Measurements from ENCODE around the gene DOC2A.
"Not testable (repeated sequence)": the region's sequence is repeated elsewhere in the genome, so short reads cannot be mapped to it uniquely, and the experiment has no call there.

Gene DOC2A

GRCh38 chr16:30010844-30011713 is at the start of gene DOC2A:
Gene DOC2A, minus strand, starts transcription at chr16:30011027. Its CDS starts 805 bp downstream, at chr16:30010222.
- DNase-seq = peak in 9 of 51 donors; percentile 14 to 47 (median 27)

GRCh38 chr16:30060346-30060745 is 49.5 kb upstream of the DOC2A start:
- DNase-seq = no peak

GRCh38 chr16:30054959-30055553 is 44.2 kb upstream of the DOC2A start:
- DNase-seq = peak in 4 of 51 donors; percentile 3 to 11 (median 8)

DNA sequence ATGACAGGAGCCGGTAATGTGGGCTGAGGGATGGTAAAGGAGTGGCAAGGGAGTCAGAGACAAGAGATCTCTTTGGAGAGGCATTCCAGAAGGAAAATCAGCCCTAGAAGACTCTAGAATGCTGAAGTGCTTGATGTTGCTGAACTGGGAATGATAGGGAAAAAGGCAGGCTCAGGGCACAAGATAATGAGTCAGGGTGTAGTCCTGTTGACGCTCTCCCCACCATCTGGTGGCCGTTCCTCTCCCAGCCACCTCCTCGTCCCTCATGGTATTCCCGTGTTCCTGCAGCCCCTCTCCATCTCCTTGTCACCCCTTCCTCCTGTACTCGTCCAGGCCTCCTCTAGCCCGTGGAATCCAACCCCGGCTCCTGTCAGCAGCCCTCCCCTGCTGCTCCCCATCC is 43.6 kb upstream of the DOC2A start:
- no peak for DNase-seq

DNA sequence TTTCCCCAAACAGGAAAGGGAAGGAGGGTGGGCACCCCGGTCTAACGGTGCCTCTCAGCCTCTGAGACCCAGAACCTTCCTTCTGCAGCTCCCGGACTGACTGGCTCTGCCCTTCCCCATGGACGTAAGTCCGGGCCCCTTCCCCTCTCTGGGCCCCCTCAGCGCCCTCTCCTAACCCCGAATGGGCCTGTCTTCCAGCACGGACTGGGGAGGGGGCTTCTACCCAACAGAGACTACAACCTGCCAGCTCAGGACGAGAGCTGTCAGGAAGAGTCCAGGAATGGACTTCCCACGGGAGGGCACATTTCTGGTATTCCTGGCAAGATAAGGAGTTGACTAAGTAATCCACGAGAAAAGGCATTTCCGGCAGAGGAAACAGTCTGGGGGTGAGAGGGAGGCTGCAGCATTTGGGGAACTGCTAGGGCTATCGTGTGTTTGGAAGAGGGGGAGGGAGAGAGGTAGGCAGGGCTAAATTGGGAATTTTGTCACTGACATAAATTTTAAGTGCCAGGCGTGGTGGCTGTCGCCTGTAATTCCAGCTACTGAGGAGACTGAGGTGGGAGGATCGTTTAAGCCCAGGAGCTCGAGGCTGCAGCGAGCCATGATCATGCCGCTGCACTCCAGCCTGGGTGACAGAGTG is 42.7 kb upstream of the DOC2A start:
- no peak for DNase-seq

DNA sequence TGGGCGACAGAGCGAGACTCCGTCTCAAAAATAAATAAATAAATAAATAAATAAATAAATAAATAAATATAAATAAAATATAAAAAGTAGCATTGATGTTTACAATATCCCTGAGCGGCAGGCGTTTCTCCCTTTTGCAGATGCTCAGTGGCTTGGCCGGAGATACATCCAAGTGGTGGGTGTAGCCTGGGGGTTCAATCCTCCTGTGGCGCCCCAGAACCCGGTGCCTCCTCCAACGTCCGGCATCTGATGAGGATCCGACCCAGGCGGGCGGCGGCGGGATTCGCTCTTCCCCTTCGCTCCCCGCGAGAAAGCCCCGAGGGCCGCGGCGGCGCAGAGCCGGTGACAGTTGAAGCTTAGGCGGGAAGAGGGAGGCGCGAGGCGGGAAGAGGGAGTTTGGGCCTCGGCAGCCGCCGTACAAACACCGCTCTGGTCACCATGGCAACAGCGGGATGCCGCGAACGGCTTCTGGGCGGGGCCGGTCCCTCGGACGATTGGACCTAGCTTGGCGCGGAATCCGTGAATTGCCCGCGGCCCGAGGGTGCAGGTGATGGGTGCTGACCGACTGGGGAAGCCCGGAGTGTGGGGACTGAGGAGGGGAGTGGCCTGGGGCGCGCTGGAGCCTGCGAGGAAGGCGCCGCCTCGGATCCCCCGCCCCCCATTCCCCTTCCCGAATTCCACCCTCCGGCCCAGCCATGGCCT is 42.0 kb upstream of the DOC2A start:
- DNase-seq = peak in 50 of 51 donors; percentile 44 to 91 (median 78)

DNA sequence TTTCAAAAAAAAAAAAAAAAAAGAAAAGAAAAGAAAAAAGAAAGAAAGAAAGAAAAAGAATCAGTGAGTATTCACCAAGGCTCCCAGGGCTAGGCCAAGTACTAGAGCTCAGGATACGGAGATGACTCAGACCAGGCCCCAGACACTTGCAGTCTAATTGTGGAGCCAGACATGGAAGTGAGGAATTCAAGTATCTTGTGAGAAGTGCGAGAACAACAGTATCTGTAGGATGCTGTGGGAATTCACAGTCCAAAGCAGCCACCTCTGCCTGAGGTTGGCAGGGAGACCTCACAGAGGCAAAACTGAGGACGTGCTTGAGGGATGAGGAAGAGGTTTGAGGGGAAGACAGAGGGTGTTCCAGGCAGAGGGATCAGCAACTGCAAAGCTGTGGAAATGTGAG is 40.7 kb upstream of the DOC2A start:
- no peak for DNase-seq

GRCh38 chr16:30049871-30050270 is 39.0 kb upstream of the DOC2A start:
- DNase-seq = peak in 35 of 51 donors; percentile 12 to 87 (median 56)

DNA sequence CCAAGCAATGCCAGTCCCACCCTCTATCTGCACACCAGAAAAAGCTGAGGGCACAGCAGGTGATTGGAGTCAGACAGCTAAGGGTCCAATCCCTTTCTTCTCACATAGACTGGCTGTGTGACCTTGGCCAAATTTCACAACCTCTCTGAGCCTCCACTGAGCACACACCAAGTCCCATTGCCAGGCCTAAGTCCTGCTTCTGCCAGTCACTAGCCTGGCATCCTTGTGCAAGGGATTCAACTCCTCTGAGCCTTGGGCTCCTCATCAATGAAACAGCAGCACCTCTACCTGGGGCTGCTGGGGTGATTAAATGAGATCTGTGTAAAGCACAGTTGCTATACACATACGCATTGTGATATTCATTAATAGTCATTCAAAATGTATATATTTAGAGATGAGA is 35.8 kb upstream of the DOC2A start:
- DNase-seq = no peak

DNA sequence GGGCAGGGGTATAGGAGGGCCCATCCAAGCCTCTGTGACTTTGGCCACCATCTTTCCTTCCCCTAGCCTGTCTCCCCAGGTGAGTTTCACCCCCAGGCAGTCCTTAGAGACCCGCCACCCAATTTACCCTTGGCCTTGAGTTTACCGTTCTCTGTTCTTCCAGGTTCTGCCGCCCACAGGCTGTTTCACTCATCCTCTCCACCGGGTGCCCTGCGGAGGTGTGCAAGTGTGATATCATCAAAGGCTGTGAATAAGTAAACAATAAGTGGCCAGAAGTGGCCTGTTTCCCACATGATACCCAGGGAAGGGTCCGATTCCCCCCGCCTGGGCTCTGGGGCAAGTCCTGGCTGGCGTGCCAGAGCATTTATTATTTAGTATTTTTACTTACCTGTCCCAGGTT is 35.4 kb upstream of the DOC2A start:
- no peak for DNase-seq

DNA sequence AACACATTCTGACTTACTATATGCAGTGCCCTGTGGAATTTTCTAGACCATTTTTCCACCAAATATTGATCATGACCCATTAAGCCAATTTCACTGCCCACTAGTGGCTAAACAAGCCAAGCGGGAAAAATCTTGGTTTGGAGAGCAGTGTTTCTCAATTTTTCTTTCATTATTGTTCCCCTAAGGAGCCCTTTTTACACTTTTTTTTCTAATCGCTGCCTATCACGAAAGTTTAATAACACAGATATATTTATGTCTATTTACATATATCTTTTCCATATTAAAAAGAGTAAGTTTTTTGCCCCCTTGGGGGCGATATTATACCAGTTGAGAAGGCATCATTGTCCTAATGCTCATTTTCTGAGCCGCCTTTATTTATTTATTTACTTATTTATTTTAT is 31.0 kb upstream of the DOC2A start:
- no peak for DNase-seq

- not testable (repeated sequence) for DNase-seq
Measured at GRCh38 chr16:30040690-30041089, 29.9 kb upstream of the DOC2A start.

DNA sequence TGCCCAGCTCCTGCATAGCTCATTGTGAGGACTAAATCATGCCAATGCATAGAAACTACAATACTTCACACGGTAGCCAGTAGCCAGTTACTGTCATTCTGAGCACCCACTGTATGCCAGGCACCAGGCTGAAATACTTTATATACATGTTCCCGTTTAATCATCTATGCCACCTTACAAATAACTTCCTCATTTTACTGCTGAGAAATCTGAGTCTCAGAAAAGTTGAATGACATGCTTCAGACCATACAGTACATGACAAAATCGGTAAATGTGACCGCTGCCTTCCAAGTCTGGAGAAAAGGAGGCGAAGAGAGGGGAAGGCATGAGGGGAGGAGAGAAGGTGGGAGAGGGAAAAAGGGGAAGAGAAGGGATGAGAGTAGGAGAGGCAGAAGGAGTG is 29.4 kb upstream of the DOC2A start:
- no peak for DNase-seq

GRCh38 chr16:30033270-30033669 is 22.4 kb upstream of the DOC2A start:
- DNase-seq = no peak

GRCh38 chr16:30032083-30032819 is 21.4 kb upstream of the DOC2A start:
- peak in 31 of 51 donors; percentile 6 to 68 (median 33) for DNase-seq

- DNase-seq = peak in 1 of 51 donors; percentile 35
Measured at GRCh38 chr16:30031477-30031918, 20.7 kb upstream of the DOC2A start.

GRCh38 chr16:30030841-30031413 is 20.1 kb upstream of the DOC2A start, which contains the start of gene TLCD3B:
Gene TLCD3B, minus strand, starts transcription at chr16:30031271. Its CDS starts 744 bp downstream, at chr16:30030527.
- DNase-seq = peak in 14 of 51 donors; percentile 16 to 63 (median 38)

- DNase-seq = peak in 1 of 51 donors; percentile 11
Measured at GRCh38 chr16:30030011-30030685, 19.3 kb upstream of the DOC2A start.

DNA sequence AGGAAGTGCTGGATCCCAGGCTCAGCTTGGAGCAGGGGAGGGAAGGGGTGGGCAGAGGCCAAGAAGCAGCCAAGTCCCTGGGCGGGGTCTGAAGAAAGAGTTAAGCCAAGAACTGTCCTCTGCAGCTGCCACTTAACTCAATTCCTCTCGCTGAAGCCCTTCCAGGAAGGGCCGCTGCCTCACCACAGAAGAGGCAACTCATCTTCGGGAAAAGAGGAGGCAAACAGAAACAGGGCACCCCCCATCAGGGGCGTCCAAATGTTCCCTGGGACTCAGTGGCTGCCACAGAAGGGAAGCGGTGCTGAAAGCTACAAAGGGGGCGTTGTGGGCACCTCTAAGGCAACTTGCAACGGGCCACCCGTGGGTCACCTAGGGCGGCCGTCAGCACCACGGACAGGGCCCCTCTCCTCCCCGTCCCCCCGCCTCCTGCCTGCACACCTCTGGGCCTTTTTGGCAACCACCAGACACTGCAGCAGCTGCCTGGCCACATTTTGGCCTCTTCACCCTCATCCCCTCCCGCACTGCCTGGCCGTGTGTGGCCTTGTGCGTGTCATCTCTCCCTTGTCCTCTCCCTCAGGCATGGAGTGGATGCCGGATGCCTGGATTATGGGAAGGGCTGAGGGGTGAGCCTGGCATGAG is 17.7 kb upstream of the DOC2A start:
- DNase-seq = no peak
